ENCODE results near the gene PCYT1B.

PCYT1B gene

DNA sequence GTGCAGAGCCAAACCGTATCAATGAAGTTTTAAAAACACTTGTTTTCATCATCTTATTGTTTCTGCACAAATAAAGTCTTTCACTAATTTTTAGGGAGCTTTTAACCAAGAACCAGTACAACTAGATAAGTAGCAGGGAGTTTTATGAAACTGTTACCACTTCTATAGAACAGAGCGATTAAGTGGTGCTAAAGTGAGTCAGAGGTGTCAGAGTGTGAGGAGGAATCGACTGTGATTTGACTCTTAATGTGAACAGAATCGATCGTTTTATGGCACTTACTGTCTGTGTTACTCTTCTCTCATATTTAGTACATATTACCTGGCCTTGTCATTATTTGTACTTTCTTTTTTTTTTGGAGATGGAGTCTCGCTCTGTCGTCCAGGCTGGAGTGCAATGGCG is 138.8 kb downstream of the PCYT1B start:
- TF ChIP-seq ZNF223 (tag by site-specific recombination; IDR thresholded peaks at IDR 0.05) (no peak), EGR2 (tag by site-specific recombination; IDR thresholded peaks at IDR 0.05; ENCODE audit: low read depth) (no peak), ZNF510 (tag by site-specific recombination; IDR thresholded peaks at IDR 0.05; ENCODE audit: insufficient replicate concordance) (no peak), ZNF202 (tag by site-specific recombination; IDR thresholded peaks at IDR 0.05; ENCODE audit: borderline replicate concordance) (no peak)
- TF ChIP-seq, protein P1, sequence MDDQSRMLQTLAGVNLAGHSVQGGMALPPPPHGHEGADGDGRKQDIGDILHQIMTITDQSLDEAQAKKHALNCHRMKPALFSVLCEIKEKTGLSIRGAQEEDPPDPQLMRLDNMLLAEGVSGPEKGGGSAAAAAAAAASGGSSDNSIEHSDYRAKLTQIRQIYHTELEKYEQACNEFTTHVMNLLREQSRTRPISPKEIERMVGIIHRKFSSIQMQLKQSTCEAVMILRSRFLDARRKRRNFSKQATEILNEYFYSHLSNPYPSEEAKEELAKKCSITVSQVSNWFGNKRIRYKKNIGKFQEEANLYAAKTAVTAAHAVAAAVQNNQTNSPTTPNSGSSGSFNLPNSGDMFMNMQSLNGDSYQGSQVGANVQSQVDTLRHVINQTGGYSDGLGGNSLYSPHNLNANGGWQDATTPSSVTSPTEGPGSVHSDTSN (CRISPR knock-in tag; IDR thresholded peaks at IDR 0.05) = no peak
- TF ChIP-seq, protein P2, sequence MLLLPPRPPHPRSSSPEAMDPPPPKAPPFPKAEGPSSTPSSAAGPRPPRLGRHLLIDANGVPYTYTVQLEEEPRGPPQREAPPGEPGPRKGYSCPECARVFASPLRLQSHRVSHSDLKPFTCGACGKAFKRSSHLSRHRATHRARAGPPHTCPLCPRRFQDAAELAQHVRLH (tag by site-specific recombination; IDR thresholded peaks at IDR 0.05) = no peak
- POLR2A ChIA-PET = no interaction called here
- CTCF ChIA-PET = interaction anchor here (0.9 kb wide), 1 partner anchor 9 kb away, joined by 6 read pairs; no protein-coding TSS in a partner anchor

More for the DNA sequence above, 138.8 kb downstream of the PCYT1B start:
- peaks cover 4 to 14% of the 10 kb centered on the region in 2 experiments for H3K36me3 ChIP-seq (ENCODE audit: control insufficient read depth in 2 of 2, insufficient read depth in 1 of 2, low read length in 2 of 2)
- H3K4me1 ChIP-seq (ENCODE audit: control insufficient read depth, insufficient read depth, low read length) = no peaks in the 10 kb centered on the region
- no peak overlapping the region for H3K4me3 ChIP-seq (ENCODE audit: low read depth, low read length)
- H3K9me3 ChIP-seq (ENCODE audit: control insufficient read depth, insufficient read depth, low read depth, low read length) = no peaks in the 10 kb centered on the region
- no peak overlapping the region for H3K27ac ChIP-seq (ENCODE audit: extremely low read depth, low read depth, low read length)
